ENCODE data around the gene NTN1.

DNA sequence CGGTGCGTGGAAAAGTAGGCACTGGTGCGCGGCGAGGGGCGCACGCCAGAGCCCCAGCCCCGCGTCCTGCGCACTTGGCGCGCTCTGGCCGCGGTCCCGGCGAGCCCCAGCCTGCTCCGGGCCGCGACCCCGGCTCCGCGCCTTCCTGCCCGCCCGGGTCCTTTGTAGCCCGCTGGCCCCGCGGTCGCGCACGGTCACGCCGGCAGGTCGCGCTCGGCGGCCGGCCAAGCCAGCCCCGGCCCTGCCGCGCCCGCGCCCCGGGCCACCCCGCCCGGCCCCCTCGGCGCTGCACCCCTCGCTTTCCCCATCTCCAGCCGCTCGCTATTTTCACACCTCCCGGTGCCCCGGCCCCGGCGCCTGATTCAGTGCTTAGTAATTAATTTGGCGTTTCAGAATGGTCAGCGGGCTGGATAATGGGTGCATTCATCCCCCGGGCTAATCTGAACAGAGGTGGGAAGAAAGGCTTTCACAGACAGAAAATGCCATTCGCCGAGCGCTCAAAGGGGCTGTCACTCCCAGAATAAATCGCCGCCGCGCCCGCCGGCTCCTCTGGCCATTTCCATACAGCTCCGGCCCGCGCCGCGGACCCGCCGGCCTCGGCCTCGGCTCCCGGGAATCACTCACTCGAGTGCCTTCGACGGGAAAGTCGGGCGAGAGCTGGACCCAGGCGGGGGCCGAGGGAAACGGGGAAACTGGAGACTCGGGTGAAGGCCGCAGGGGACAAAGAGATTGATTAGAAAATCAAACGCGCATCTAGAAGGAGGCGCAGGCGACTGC is 17.8 kb upstream of the NTN1 start:
- TF ChIP-seq, protein P1, sequence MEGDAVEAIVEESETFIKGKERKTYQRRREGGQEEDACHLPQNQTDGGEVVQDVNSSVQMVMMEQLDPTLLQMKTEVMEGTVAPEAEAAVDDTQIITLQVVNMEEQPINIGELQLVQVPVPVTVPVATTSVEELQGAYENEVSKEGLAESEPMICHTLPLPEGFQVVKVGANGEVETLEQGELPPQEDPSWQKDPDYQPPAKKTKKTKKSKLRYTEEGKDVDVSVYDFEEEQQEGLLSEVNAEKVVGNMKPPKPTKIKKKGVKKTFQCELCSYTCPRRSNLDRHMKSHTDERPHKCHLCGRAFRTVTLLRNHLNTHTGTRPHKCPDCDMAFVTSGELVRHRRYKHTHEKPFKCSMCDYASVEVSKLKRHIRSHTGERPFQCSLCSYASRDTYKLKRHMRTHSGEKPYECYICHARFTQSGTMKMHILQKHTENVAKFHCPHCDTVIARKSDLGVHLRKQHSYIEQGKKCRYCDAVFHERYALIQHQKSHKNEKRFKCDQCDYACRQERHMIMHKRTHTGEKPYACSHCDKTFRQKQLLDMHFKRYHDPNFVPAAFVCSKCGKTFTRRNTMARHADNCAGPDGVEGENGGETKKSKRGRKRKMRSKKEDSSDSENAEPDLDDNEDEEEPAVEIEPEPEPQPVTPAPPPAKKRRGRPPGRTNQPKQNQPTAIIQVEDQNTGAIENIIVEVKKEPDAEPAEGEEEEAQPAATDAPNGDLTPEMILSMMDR (IDR thresholded peaks at IDR 0.05) = no peak
- TF ChIP-seq POLR2AphosphoS5 (IDR thresholded peaks at IDR 0.05) (no peak), POLR2A (IDR thresholded peaks at IDR 0.05) (no peak)

All from breast epithelium (tissue), 3 donors.